Ovary (tissue), 9 donors: ENCODE results near the gene AFF2. TPM values are rescaled to one million over a fixed set of nuclear protein-coding genes. Genes with fewer than 3 reads are reported as not detected.

ENCODE experiments used
- DNase-seq, 5 donors: peaks; one replicate each; pipeline ENCODE4 v3.0.0-alpha.2; 2019 to 2020
- H3K27ac ChIP-seq, 2 donors: fragments of 200-600 bp; one replicate each; pipeline versions ENCODE4 v1.5.1 to v1.8.0; 2019 to 2022
- H3K27me3 ChIP-seq: fragments of 200-600 bp; one replicate; pipeline ENCODE4 v1.8.0; 2022
- H3K36me3 ChIP-seq: fragments of 200-600 bp; sonication (generic); one replicate; pipeline ENCODE4 v1.5.1; 2019
- H3K4me1 ChIP-seq: one replicate; pipeline ENCODE4 v1.8.1; 2013; ENCODE audit warnings: mild to moderate bottlenecking, moderate library complexity; ENCODE audit not compliant: insufficient read depth
- H3K4me3 ChIP-seq: fragments of 200-600 bp; sonication (generic); one replicate; pipeline ENCODE4 v1.5.1; 2017
- H3K9me3 ChIP-seq, 2 donors: fragments of 200-600 bp in 1 of 2; sonication (generic) in 1 of 2; one replicate each; pipeline versions ENCODE4 v1.5.1 to v1.8.1; 2013 to 2019; ENCODE audit warnings: mild to moderate bottlenecking in 1 of 2, moderate library complexity in 1 of 2
- CTCF ChIP-seq, 3 donors: fragments of 450-650 bp in 2 of 3; fragments of 200-600 bp in 1 of 3; IDR thresholded peaks; one replicate each; pipeline versions ENCODE4 v1.5.1 to v1.8.0; 2016 to 2022; ENCODE audit warnings: antibody characterized with exemption in 3 of 3, mild to moderate bottlenecking in 1 of 3
- EP300 ChIP-seq: sonication (generic); formaldehyde crosslinking; IDR thresholded peaks from one replicate; pipeline ENCODE4 v1.6.1; 2017; ENCODE audit warnings: antibody characterized with exemption
- POLR2A ChIP-seq: fragments of 450-650 bp; IDR thresholded peaks from one replicate; pipeline ENCODE4 v1.6.1; 2017; ENCODE audit warnings: antibody characterized with exemption, mild to moderate bottlenecking, moderate library complexity
- WGBS, 3 donors: extraction: QIAGEN DNeasy Blood & Tissue Kit in 1 of 3; methylation state at CpG; one replicate each; pipeline versions ENCODE4 v1.1.5 to v1.1.7; 2013 to 2017; 5-methylcytosine and 5-hydroxymethylcytosine counted together
- intact Hi-C, 4 donors: fragments of 100-400 bp; cut with DNase I; formaldehyde crosslinking; loops; one replicate each; pipeline versions ENCODE4 v1.11.0 to v1.15.1; 2022 to 2023
- polyA plus RNA-seq, 2 donors: library from polyadenylated mRNA; stranded (reverse); fragments of 200-250 nt in 1 of 2; fragments of 350-450 nt in 1 of 2; fragmentation: Illumina TruSeq in 1 of 2; extraction: RNeasy Lipid Tissue Mini Kit (QIAGEN cat#74804) in 1 of 2; gene quantifications; one replicate each; pipeline ENCODE4 v1.2.3, GENCODE V29; 2013 to 2014
- small RNA-seq: library from RNA; depleted of rRNA; stranded (forward); fragments of <200 nt; gene quantifications from one replicate; pipeline ENCODE3, GENCODE V24; 2016
- total RNA-seq, 7 donors: library from RNA; depleted of rRNA in 2 of 7; stranded (reverse); fragments of >200 nt in 2 of 7; fragmentation: NEBNext Ultra II Directional in 3 of 7; extraction: Animal tissue kit (Norgen Biotek cat#: 25700) in 3 of 7; gene quantifications; one replicate each; pipeline versions ENCODE4 v1.1.0 to v1.2.4, GENCODE V29; 2016 to 2023
- donor health status: DM: no; HTN: no; CAD: no; lungs with moderate emphysema.
- donor health status: DM: no; HTN: no; CAD: no.
- donor health status: Bipolar disorder and iron deficiency.
- donor health status: DM: yes; HTN: yes; CAD: no.
- donor health status: DM: no; HTN: no; CAD: no.
- donor health status: DM: yes; HTN: yes; CAD: no.

AFF2 gene
- total and polyA plus RNA-seq, 9 donors, result 1.3 to 12.3 (median 4.6) TPM

DNA sequence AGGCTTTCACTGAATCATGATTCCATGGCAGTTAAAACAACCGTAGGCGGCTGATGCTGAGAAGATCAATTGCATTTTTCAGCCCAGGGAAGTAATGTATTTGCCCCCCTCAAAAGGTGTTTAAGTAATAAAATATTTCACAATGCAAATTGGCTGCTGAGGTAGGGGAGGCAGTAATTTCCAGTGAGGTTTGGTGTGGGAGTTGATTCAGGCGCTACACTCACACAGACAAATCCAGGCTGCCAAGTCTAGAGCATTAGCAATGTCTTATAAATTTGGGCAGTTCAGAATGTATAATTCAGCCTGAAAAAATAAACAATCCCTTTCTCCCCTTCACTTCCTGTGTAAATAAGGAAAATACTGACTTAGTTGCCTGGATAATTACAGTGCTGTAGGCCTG lies 543.0 kb downstream of the AFF2 start:
- no peak overlapping the region for H3K27ac ChIP-seq
- WGBS, 3 donors, result 68 to 75% (median 73%) methylated on average over 3 of the region's 3 CpGs
- no peak overlapping the region for H3K4me3 ChIP-seq
- no peaks in the 10 kb centered on the region for H3K9me3 ChIP-seq
- no peak for DNase-seq
- no peaks in the 10 kb centered on the region for H3K36me3 ChIP-seq
- no peaks in the 10 kb centered on the region for H3K4me1 ChIP-seq
- TF ChIP-seq CTCF (IDR thresholded peaks at IDR 0.05) (no peak), EP300 (no peak), POLR2A (no peak)
- intact Hi-C loops, result no loop called here
- no peaks in the 10 kb centered on the region for H3K27me3 ChIP-seq

DNA sequence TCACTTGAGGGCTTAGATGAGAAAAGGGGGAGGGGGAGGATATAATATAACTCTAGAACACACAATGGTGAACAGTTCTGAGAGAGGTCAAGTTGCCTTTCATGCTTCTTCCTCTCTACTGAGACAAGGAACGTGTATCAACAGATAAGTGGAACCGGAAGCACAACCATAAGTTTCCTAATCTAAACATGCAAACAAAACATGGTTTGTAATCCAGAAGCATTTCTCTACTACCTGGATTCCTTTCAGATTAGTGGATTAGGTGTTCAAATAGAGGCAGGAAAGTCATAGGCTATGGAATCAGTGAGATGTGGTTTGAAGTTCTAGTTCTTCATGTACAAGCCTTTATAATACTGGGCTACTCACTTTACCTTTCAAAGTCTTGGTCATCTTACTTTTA lies 544.1 kb downstream of the AFF2 start:
- TF ChIP-seq EP300 (no peak), CTCF (IDR thresholded peaks at IDR 0.05) (no peak), POLR2A (no peak)
- WGBS, 3 donors, result 46 to 68% (median 67%) methylated on average over 2 of the region's 2 CpGs
- no peaks in the 10 kb centered on the region for H3K9me3 ChIP-seq
- DNase-seq, result no peak
- no peaks in the 10 kb centered on the region for H3K4me1 ChIP-seq
- H3K27me3 ChIP-seq, result no peaks in the 10 kb centered on the region
- H3K36me3 ChIP-seq, result no peaks in the 10 kb centered on the region
- no peak overlapping the region for H3K4me3 ChIP-seq
- intact Hi-C loops, result no loop called here
- H3K27ac ChIP-seq, result no peak overlapping the region

- H3K4me3 ChIP-seq, result no peak overlapping the region
- TF ChIP-seq CTCF (IDR thresholded peaks at IDR 0.05) (no peak), EP300 (no peak), POLR2A (no peak)
- no peak for DNase-seq
- no peaks in the 10 kb centered on the region for H3K36me3 ChIP-seq
- intact Hi-C loops, result no loop called here
- no peaks in the 10 kb centered on the region for H3K9me3 ChIP-seq
- H3K27me3 ChIP-seq, result no peaks in the 10 kb centered on the region
- no peak overlapping the region for H3K27ac ChIP-seq
- no peaks in the 10 kb centered on the region for H3K4me1 ChIP-seq
- WGBS, 3 donors, result 63 to 74% (median 68%) methylated on average over 1 of the region's 1 CpG
Observed at GRCh38 chrX:149045645-149046210, 545.3 kb downstream of the AFF2 start.

Small RNA genes within 50 kb of the gene (small RNA-seq; reads per million reads assigned to genes)
- gene RN7SKP267, result not detected
